GM12892 (cell line): Measurements from ENCODE around the gene PPP1R2.
"Not testable (repeated sequence)": the region's sequence is repeated elsewhere in the genome, so short reads cannot be mapped to it uniquely, and the experiment has no call there.

Experiments
- DNase-seq: peaks from one replicate; pipeline ENCODE4 v3.0.0; 2011; ENCODE audit not compliant: insufficient read length
- FAIRE-seq: peaks from 2 replicates; lab custom pipeline; 2011; peaks lifted over from hg19 to GRCh38; lab: Jason Lieb, UNC
- POLR2A ChIP-seq: IDR thresholded peaks from 2 replicates; pipeline ENCODE4 v1.6.1; 2011; ENCODE audit warnings: low read depth, low read length, control low read depth
- POLR2AphosphoS5 ChIP-seq: IDR thresholded peaks from 2 replicates; pipeline ENCODE4 v1.6.1; 2011; ENCODE audit warnings: low read depth, low read length, control low read depth
- TAF1 ChIP-seq: IDR thresholded peaks from 2 replicates; pipeline ENCODE4 v1.6.1; 2011; ENCODE audit warnings: low read depth, mild to moderate bottlenecking, control low read depth, low read length, borderline replicate concordance

PPP1R2 gene

DNA sequence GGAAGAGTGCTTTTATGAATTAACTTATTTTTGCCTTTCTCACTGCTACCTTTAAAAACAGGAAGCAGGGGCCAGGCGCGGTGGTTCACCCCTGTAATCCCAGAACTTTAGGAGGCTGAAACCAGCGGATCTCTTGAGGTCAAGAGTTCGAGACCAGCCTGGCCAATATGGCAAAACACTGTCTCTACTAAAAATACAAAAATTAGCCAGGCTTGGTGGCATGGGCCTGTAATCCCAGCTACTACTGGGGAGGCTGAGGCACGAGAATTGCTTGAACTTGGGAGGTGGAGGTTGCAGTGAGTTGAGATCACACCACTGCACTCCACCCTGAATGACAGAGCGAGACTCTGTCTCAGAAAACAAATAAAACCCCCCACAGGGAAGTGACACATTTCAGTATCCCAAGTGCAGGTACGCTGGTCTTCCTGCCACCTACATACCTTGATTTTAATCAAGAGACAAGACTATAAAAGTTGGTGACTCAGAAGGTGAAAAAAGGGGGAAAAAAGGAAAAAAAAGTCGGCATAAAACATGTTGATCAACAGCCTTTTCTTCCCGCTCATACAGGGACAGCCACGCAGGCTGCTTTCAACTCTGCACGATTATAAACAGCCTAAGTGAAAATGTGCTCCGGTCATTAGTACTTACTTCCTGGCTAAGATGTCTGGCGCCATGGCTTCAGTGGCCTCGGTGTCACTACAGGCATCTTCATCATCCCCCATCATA is 18.8 kb downstream of the PPP1R2 start:
- FAIRE-seq = no peak
- no peak for TF ChIP-seq TAF1
- no peak for TF ChIP-seq POLR2A
- no peak for TF ChIP-seq POLR2AphosphoS5

DNA sequence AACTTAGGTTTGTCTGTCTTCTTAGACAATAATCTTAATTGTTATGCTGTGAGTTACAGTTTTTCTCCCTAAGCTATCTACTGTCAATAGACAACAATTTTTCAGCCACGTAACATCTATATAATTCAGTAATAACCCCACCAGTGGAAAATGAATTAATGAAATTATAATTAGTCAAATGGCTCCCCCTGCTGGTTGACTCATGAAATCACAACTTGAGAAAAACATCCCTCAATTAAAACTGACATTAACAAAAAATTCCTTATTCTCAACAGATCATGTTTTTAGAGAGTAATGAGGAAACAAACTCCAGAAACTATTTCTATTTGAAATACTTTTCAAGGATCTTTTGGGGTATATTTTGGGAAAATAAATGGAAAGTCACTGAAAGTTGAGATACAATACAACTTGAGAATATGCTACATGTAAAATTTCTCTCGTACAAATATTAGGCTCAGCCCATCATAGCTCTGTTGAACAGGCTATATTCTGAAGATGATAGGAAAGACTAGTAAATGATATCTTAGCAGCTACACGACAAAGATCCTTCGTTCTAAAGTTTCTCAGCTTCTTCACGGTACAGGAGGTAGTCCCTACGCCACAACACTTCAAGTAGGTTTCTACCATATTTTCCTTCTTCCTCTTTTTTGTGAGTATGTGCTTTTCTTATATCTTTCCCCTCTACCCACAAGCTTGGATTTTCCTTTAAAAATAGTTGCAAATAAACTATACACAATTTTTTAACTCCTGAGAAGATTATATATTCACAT is 20.7 kb downstream of the PPP1R2 start:
- FAIRE-seq (peak; percentile 9), DNase-seq (no peak)

More for the DNA sequence above, 18.8 kb downstream of the PPP1R2 start:
- no peak for DNase-seq

DNA sequence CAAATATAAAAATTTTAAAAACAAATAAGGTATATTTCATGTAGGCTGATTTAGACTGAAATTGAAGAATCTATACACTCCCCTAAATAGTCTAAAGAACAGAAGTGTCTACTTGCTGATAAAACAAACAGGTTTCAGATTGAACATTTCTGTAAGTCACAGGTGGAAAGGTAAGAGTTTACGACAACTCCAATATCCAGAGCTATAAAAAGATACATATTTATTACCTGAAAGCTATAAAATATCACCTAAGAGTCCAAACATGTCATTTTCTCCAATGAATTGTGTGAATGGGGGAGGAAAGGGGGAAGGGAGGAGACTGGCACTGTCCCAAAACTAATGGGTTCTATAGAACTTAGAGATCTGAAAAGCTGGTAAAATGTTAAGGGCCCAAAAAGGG is 26.1 kb downstream of the PPP1R2 start:
- FAIRE-seq = no peak
- TF ChIP-seq TAF1 = no peak
- TF ChIP-seq POLR2A = no peak
- no peak for TF ChIP-seq POLR2AphosphoS5
- no peak for DNase-seq

More for the DNA sequence above, 20.7 kb downstream of the PPP1R2 start:
- no peak for TF ChIP-seq POLR2AphosphoS5
- TF ChIP-seq TAF1 = no peak
- no peak for TF ChIP-seq POLR2A

DNA sequence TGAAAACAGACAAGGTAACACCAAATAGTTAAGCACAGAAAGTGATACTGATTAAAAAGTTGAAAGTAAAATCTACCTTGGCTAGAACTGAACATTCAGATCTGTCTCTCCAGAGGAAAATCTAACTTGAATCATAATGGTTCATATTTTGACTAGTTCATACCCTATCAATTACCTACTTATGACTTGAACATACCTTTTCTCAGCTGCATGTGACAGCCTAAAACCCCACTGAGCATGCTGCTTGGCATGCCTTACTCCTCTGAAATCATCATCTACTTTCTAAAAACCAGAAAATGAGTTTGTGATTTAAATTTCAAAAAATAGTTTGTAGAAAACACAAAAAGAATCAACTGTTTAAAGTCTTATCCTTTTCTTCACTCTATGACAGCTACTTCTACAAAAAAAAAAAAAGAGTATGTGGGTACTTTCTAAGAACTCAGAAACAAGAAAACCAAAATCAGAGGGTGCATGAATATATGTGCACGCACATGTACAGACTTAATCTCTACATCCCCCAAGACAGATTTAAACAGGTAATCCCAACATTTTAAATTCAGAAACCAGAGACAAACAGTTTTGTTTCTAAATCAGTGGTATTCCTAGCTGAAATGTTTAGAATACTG is 28.4 kb downstream of the PPP1R2 start:
- DNase-seq = not testable (repeated sequence)
- peak; percentile 36 for FAIRE-seq

DNA sequence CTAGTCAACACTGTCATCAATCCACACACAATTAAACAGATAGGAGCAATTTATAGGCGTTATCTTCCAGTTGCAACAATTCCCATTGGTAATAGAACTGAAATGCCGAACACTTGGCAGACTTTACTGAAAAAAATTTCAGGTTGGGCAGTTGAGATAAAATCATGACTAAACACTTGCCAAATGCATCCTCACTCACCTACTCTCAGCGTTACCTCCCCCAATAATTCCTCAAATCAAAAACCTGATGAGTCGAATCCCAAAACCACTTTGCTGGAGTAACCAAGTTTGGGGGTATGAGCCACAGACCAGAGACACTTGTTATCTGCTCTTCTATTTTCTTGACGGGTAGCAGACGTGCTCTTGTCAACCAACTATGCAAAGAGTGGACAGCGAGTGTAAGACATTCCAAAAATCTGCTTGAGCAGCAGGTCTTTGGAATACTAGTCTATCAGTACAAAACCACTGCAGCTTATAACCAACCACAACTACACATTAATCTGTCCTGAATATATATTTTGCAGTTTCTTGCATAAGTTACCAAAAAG is 30.3 kb downstream of the PPP1R2 start:
- FAIRE-seq (no peak), DNase-seq (no peak)
- no peak for TF ChIP-seq POLR2A
- TF ChIP-seq TAF1 = no peak
- TF ChIP-seq POLR2AphosphoS5 = no peak

DNA sequence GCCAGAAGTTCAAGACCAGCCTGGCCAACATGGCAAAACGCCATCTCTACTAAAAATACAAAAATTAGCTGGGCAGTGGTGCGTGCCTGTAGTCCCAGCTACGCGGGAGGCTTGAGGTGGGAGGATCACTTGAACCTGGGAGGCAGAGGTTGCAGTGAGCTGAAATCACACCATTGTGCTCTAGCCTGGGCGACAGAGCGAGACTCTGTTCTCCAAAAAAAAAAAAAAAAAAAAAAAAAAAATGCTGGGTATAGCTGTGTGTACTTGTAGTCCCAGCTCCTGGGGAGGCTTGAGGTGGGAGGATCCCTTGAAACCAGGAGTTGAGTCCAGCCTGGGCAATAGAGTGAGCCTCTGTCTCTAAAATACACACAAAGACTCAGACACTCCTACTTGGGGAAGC is 32.0 kb downstream of the PPP1R2 start:
- FAIRE-seq (no peak), DNase-seq (no peak)
- no peak for TF ChIP-seq TAF1
- TF ChIP-seq POLR2A = no peak

DNA sequence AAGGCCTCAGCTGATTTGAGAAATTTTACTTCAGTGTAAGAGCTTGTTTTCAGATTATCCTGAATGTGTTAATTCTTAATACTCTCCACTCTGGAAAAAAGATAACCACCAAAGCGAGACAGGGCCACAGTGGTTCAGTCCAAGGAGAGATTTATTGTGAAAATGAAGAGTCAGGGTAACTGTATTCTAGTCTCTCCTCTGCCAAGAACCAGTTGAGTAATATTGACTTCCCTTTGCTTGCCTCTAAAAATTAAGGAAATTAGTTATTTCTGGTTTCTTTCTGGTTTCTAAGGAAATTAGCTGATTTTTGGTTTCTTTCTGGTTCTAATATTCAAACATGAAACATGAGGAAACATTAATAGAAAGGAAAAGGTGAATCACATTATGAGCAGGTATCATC is 34.9 kb downstream of the PPP1R2 start:
- no peak for TF ChIP-seq POLR2A
- TF ChIP-seq POLR2AphosphoS5 = no peak
- no peak for TF ChIP-seq TAF1
- no peak for DNase-seq
- FAIRE-seq = no peak

DNA sequence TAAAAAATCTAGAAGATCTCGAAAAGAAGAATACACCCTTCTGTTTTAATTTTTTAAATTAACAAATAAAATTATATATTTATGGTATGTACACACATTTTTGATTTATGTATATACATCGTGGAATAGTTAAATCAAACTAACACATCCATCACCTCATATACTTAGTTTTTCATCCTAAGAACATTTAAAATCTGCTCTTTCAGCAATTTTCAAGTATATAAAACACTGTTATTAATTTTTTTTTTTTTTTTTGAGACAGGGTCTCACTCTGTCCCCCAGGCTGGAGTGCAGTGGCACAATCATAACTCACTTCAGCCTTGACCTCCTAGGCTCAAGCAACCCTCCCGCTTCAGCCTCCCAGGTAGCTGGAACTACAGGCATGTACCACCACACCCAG is 67.5 kb downstream of the PPP1R2 start:
- no peak for FAIRE-seq
- no peak for TF ChIP-seq POLR2A
- no peak for TF ChIP-seq POLR2AphosphoS5
- no peak for TF ChIP-seq TAF1
- no peak for DNase-seq

DNA sequence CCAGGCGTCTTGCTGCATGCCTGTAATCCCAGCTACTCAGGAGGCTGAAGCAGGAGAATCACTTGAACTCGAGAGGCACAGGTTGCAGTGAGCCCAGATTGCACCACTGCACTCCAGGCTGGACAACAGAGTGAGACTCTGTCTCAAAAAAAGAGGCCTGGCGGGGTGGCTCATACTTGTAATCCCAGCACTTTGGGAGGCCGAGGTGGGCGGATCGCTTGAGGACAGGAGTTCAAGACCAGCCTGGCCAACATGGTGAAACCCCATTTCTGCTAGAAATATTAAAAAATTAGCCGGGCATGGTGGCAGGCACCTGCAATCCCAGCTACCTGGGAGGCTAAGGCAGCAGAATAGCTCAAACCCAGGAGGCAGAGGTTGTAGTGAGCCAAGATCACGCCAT is 68.0 kb downstream of the PPP1R2 start:
- not testable (repeated sequence) for FAIRE-seq, DNase-seq

DNA sequence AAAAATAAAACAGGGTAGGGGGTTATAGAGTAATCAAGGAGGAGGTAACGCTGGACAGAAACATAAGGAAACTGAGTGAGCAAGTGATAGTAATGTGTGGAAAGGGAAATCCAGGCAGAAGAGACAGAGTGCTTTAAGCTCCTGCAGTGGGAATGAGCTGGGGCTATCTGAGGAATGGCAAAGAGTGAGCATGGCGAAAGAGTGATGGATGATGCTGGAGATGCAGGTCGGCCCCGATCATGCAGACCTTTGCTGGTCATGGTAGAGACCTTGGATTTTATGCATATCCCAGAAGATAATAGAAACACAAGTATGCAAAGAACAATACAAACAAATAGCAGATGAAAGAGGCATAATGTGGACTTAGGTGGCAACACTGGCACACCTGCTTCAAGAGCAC is 74.3 kb downstream of the PPP1R2 start:
- TF ChIP-seq POLR2AphosphoS5 (no peak), POLR2A (no peak), TAF1 (no peak)
- no peak for FAIRE-seq
- DNase-seq = no peak

DNA sequence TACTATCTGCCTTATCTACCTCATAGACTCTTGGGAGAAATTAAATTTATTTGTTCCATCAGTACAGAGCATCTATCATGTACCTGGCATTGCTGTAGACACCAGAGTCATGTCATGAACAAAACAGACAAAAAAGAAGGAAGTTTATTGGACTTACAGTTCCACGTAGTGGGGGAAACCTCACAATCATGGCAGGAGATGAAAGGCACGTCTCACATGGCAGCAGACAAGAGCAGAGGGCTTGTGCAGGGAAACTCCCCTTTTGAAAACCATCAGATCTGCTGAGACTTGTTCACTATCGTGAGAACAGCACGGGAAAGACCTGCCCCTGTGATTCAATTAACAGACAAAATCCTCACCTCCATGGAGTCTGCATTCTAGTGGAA is 74.7 kb downstream of the PPP1R2 start:
- DNase-seq (no peak), FAIRE-seq (no peak)
- TF ChIP-seq POLR2AphosphoS5 (no peak), POLR2A (no peak), TAF1 (no peak)

DNA sequence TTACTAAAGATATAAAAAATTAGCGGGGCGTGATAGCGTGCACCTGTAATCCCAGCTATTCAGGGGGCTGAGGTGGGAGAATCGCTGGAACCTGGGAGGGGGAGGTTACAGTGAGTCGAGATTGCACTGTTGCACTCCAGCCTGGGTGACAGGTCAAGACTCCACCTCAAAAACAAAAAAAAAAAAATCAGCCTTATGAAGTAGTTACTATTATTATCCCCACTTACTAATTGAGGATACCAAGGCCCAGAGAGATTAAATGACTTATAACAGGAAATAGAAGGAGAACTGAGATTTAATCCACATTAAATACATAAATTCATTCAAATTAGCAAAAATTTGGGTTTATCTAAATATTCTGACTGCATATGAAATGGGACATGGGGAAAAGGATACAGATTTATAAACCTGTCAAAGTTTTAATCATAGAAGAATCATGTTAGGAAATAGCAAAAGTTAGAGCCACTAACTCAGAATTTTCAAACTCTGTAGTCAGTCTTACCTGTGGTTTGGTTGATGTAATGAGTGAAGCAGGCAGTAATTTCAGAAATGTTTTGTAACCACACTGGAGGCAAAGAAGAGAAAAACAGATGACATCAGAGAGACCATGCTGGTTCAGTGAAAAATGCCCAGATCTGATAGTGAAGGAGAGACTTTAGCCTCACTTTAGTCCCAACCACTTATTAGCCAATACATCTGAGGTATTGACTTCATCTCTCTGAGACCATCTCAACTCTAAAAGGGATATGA is 75.3 kb downstream of the PPP1R2 start:
- no peak for FAIRE-seq
- no peak for DNase-seq
- TF ChIP-seq POLR2A = no peak
- no peak for TF ChIP-seq POLR2AphosphoS5
- TF ChIP-seq TAF1 = no peak
